Dedifferentiated amniotic fluid mesenchymal stem cell (primary cell): ENCODE measurements around the gene CRYAA.
"Not testable (repeated sequence)": the region's sequence is repeated elsewhere in the genome, so short reads cannot be mapped to it uniquely, and the experiment has no call there.

Experiments used
- DNase-seq: peaks from one replicate; pipeline ENCODE4 v3.0.0-alpha.2; 2016; ENCODE audit errors: extremely low spot score

The CRYAA gene

GRCh38 chr21:43168708-43169107, at the start of gene CRYAA:
Gene CRYAA, plus strand, starts transcription at chr21:43169008. Its CDS starts 92 bp downstream, at chr21:43169100.
- DNase-seq = not testable (repeated sequence)

GRCh38 chr21:43130094-43130493, 38.7 kb upstream of the CRYAA start:
- DNase-seq = not testable (repeated sequence)

- DNase-seq = not testable (repeated sequence)
These were observed 34.3 kb upstream of the CRYAA start for GRCh38 chr21:43134520-43134919.

DNA sequence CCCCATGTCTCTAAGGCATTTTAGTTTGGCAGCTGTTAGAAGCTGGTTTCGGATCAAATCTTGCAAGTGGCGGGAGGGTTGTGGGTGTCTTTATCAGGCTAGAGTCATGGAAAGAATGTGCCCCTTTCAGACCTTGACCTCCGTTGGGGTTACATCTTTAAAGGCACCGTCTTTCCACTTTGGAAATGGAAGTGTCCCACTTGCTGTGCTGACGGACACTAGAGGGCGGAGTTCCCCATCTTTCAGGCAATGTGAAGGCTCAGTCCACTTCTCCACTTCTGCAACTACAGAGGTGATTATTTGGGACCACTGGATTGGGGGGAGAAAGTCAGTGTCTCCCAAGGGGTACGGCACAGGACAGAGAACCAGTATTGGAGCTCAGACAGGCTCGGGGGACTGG, 29.9 kb upstream of the CRYAA start:
- not testable (repeated sequence) for DNase-seq

GRCh38 chr21:43141407-43141806, 27.4 kb upstream of the CRYAA start:
- DNase-seq = not testable (repeated sequence)

- not testable (repeated sequence) for DNase-seq
These were observed 22.2 kb upstream of the CRYAA start for GRCh38 chr21:43146637-43147036.

GRCh38 chr21:43147999-43148398, 20.8 kb upstream of the CRYAA start:
- DNase-seq = not testable (repeated sequence)

DNA sequence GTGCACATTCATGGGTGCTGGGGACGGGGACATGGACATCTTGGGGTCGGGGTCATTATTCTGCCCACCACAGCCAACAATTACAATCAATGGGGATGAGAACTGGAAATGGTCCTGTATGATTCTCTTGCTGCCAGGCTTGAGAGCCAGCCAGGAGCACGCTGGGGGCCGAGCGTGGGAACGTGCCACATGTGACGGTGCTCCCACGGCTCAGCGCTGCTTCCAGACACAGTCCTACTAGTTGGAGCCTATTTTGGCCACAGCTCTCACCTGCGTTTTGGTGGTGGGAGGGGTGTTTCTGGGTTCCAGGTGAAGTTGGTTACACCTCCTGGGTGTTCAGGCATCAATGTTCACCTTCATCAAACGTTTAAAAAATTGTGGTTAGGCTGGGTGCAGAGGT, 19.5 kb upstream of the CRYAA start:
- not testable (repeated sequence) for DNase-seq

DNA sequence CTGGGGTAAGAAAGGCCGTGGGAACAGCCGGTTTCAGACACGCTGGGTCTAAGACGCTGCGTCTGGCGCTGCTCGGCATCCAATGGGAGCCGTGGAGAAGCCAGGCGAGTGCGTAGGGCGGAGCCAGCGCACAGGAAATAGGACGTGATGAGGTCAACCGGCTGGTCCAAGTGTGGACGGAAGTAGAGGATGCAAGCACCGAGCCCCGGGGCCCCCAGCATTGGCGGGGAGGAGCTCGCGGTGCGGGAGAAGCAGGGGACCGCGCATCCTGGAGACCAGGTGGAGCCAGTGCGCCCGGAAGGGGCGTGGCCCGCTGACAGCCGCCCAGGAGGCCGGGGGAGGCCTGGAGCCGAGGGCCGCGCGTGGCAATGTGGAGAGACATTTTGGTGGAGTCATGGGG, 15.2 kb upstream of the CRYAA start:
- not testable (repeated sequence) for DNase-seq

GRCh38 chr21:43159279-43160175, 9.3 kb upstream of the CRYAA start:
- DNase-seq = not testable (repeated sequence)

DNA sequence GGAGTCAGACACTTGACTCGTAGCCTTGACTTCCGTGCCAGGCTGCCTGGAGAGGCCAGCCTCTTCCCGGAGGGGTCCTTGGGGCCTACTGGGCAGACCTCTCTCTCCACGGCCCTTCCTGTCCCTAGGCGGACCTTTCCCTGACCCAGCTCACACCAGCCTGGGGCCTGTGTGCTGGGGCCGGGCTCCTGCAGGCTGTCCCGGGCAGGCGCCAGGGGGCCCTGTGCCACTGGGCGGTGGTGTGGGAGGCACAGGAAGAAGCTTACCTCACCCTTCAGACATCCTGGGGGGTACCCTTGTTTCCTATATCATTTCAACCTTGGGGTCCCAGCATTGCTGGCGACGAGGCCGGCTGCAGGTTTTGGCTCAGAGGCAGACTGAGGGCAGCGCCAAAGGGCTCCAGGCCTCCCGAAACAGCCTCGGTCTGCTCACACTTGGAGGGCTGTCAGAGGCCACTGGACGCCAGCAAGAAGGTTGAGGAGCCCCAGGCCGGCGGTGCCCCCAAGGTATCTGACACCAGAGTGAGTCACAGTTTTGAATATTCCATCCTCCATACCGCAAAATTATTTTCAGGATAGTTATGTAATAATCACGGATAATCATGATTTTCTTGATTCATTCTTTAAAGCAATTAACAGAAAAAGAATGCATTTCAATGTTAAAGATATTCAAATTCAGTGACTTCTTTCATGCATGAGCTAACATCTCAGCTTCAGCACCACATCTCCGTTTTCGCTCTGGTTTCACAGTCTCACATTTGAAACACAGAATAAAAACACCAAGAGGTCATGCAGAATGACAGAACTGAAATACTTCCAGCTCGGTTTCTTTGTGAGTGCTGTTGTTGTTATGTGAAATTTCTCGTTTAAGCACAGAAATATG, 6.7 kb upstream of the CRYAA start:
- DNase-seq = not testable (repeated sequence)

DNA sequence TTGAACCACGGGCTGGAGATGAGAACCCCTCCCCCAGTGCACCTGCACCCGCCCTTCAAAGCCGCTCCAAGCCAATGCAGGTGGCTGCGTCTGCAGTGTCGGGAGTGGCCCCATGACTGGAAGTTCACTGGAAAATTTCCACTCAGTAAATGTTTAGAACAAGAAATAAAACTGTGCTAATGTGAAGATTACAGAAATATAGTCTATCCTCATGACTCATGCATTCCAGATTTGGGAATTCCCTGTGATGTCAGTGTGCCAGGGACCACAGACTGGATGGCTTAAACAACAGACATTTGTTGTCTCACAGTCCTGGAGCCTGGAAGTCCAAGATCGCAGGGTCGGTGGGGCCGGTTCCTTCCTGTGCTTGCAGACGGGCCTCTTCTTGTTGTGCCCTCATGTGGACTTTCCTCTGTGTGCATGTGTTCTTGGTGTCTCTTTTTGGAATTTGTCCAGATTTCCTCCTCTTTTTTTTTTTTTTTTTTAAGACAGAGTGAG, 6.1 kb upstream of the CRYAA start:
- not testable (repeated sequence) for DNase-seq

- DNase-seq = not testable (repeated sequence)
These were observed 4.0 kb upstream of the CRYAA start for GRCh38 chr21:43164823-43165222.

- DNase-seq = not testable (repeated sequence)
These were observed 3.1 kb upstream of the CRYAA start for GRCh38 chr21:43165734-43166133.

GRCh38 chr21:43169230-43169886, 550 bp downstream of the CRYAA start:
- not testable (repeated sequence) for DNase-seq

GRCh38 chr21:43169891-43170290, 1.1 kb downstream of the CRYAA start:
- DNase-seq = not testable (repeated sequence)

GRCh38 chr21:43172812-43173211, 4.0 kb downstream of the CRYAA start:
- DNase-seq = not testable (repeated sequence)

DNA sequence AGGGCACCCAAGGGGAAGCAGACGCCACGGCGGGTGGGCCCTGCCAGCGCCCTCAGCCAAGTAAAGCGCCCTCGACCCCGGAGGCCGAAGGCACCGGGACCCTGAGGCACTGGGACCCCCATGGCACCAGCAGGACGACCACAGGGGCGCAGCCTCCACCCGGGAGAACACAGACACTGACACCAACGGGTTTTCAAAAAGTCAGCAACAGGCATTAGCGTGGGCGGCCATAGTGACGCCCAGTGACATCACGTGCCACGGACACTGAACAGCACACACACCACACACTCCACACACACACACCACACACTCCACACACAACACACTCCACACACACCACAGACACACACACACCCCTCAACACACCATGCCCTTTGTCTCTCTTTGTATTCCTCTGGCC, 4.6 kb downstream of the CRYAA start:
- DNase-seq = not testable (repeated sequence)

DNA sequence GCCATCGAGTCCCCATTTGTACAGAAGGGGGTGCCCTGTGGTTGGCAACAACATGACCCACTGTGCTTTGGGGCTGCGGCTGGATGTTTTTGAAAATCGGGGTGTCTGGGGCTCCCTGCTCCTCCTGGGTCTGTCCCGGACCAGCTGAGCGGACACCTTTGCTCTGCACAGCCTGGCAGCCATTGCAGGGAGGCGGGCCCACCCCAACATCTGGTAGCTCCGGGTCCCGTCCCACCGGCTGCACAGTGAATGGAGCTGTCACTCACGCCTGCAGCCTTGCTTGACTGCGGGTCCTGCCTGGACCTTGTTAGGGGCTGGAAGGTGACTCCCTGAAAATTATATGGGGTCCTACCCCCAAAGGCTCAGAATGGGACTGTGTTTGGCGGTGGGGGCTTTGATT, 5.1 kb downstream of the CRYAA start:
- DNase-seq = not testable (repeated sequence)

- not testable (repeated sequence) for DNase-seq
These were observed 6.2 kb downstream of the CRYAA start for GRCh38 chr21:43174998-43175397.

- DNase-seq = not testable (repeated sequence)
These were observed 7.8 kb downstream of the CRYAA start for GRCh38 chr21:43176621-43177020.
